ENCODE data around the gene TMEM82. TPM values are rescaled to one million over a fixed set of nuclear protein-coding genes. Genes with fewer than 3 reads are reported as not detected.
A peak's percentile ranks its signal among the peaks of the same experiment; 100 is the strongest.

TMEM82 gene
- total and polyA plus RNA-seq, 9 of the 15 experiments (the other 6 are each of a cell fraction or from before 2014, with no cell fraction given): not detected

GRCh38 chr1:15733218-15733725, 9.0 kb upstream of the TMEM82 start:
- CTCF ChIA-PET (ENCODE audit: low intra/inter-chr PET ratio): no interaction called here
- in situ Hi-C loops (cut with MboI): no loop called here
- no TSS peak for BruUV-seq (replicated peaks)

More at GRCh38 chr1:15733218-15733725, 9.0 kb upstream of the TMEM82 start:
- Histone ChIP-seq H3K4me2 (ENCODE audit: insufficient read depth, low read length) (no peak overlapping the region), H3K4me3 (no peak overlapping the region), H3K79me2 (ENCODE audit: control insufficient read depth, insufficient read depth, low read length) (no peaks in the 10 kb centered on the region), H3K9me3 (replicated peaks; ENCODE audit: control insufficient read depth, insufficient read depth, low read depth, low read length) (no peaks in the 10 kb centered on the region), H3K36me3 (ENCODE audit: control insufficient read depth, insufficient read depth, low read length) (peaks cover 61% of the 10 kb centered on the region; the same call in 2 of the 3 replicates), H3K27ac (ENCODE audit: extremely low read depth, low read depth, low read length) (no peak overlapping the region), H3K4me1 (replicated peaks in 1 of 2; ENCODE audit: control insufficient read depth in 2 of 2, insufficient read depth in 2 of 2, low read length in 2 of 2) (peaks cover 0 to 62% of the 10 kb centered on the region in 2 experiments; a peak in 2 of 5 replicates), H3K9me1 (ENCODE audit: control insufficient read depth, insufficient read depth, low read length) (no peaks in the 10 kb centered on the region), H3K9ac (ENCODE audit: insufficient read depth in 1 of 2, low read depth in 2 of 2, low read length in 2 of 2) (peak overlapping the region in 1 of 2 experiments; percentile 56; a peak in 1 of 4 replicates), H3K27me3 (ENCODE audit: control insufficient read depth in 2 of 2, insufficient read depth in 2 of 2, low read length in 2 of 2) (no peaks in the 10 kb centered on the region), H2AFZ (ENCODE audit: low read depth, low read length) (no peak overlapping the region), H4K20me1 (replicated peaks; ENCODE audit: control insufficient read depth, insufficient read depth, low read length) (no peaks in the 10 kb centered on the region)
- POLR2A ChIA-PET: interaction anchor here (0.6 to 0.7 kb wide), 2 partner anchors 32 to 55 kb away, joined by 3 read pairs; no protein-coding TSS in a partner anchor
- FAIRE-seq: no peak
- TF ChIP-seq, protein P1, sequence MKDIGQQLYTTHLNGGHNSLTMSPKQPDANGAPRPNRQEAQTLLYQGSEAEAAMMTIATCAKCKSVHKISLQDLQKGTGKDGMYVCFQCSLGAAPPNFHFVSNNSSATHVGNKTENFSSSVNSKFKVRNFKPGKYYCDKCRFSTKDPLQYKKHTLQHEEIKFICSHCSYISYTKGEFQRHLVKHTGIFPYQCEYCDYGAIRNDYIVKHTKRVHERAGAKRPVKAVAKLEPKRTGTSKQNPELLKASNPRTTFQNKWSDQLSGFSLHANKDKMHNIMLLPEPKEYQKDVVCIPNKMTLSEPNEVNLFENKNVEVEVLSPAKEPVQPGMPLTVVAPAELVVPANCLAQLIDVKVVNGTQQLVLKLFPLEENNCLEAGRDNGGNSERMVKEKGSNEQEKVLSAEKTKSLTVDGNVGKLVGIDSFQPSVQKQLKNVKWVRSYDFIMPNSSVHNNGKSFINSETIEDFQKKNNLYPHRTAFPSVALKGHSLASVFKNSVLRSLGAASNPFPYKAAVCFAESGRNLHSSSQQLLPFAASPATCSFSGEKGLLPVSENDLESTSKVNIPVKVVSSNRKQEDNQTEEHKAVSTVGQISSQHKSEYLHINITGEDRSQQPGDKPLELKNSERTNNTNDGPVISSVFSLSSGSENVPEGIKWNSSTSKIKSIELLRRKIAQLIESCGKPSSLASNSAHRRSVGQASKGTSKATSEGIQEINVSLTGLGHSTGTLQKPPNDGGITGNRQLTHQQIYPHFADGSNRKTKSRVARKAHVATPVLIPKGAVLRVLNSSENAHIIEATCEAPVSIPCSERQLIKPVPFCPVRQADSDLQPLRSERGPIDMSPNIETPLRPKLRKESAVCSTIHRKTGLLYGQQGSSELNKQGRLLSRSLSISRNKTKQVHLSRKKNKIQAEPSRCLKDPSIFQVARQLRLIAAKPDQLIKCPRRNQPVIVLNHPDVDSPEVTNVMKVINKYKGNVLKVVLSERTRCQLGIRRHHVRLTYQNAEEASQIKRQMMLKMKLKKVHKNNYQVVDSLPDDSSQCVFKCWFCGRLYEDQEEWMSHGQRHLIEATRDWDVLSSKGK (CRISPR knock-in tag; IDR thresholded peaks at IDR 0.05): no peak
- intact Hi-C loops (cut with micrococcal nuclease): no loop called here
- WGBS (ENCODE audit: insufficient coverage, low coverage, missing lambda C conversion rate): 76% methylated on average over 10 of the region's 11 CpGs
- no peak for ATAC-seq
- no peak for DNase-seq (ENCODE audit: extremely low read depth in 1 of 4, low spot score in 3 of 4)
